GM12874 (cell line): ENCODE measurements around the gene NTRK3.

Experiments
- TF ChIP-seq, protein P1 (sequence below): IDR thresholded peaks from 2 replicates; pipeline ENCODE4 v1.5.1; 2011; ENCODE audit warnings: low read depth, mild to moderate bottlenecking, control low read depth, low read length, moderate library complexity; ENCODE audit not compliant: insufficient read depth

Gene NTRK3

GRCh38 chr15:88193415-88193814 lies 63.1 kb downstream of the NTRK3 start:
- TF ChIP-seq, protein P1, sequence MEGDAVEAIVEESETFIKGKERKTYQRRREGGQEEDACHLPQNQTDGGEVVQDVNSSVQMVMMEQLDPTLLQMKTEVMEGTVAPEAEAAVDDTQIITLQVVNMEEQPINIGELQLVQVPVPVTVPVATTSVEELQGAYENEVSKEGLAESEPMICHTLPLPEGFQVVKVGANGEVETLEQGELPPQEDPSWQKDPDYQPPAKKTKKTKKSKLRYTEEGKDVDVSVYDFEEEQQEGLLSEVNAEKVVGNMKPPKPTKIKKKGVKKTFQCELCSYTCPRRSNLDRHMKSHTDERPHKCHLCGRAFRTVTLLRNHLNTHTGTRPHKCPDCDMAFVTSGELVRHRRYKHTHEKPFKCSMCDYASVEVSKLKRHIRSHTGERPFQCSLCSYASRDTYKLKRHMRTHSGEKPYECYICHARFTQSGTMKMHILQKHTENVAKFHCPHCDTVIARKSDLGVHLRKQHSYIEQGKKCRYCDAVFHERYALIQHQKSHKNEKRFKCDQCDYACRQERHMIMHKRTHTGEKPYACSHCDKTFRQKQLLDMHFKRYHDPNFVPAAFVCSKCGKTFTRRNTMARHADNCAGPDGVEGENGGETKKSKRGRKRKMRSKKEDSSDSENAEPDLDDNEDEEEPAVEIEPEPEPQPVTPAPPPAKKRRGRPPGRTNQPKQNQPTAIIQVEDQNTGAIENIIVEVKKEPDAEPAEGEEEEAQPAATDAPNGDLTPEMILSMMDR, result no peak

DNA sequence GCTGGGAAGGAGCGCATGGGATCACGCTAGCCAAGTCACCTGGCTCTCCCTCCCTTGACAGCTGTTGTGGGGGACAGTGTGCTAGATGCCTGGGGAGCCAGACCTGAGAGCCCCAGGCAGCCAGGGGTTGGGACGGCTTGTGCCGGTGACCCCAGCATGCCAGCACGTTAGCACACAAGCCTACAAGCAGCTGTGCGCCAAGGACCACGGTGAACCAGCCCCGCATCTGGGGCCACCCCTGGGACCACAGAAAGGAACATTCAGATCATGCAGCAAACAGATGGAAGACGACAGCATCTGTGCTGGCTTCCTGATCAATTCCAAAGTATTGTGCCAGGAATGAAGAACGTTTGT lies 64.8 kb downstream of the NTRK3 start:
- TF ChIP-seq, protein P1, result no peak

DNA sequence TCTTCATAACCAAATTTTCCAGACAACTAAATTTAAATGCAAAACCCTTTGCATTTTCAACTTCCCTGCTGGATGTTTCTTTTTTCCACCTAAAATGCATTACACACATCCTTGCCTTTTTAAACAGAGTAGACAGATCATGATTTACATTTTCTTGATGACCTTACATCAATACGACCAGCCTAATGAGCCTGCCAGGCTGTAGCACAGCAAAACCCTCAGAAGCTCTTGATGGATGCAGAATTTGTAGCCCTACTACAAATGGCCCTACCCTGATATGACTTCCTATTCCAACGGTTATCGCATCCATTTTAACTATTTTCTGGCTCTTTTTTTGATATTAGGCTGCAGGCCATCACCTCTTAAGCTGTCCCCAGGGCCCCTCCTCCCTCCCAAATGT lies 66.3 kb downstream of the NTRK3 start:
- TF ChIP-seq, protein P1, result no peak

- TF ChIP-seq, protein P1, result no peak
Measured at GRCh38 chr15:88188300-88188699, 68.2 kb downstream of the NTRK3 start.

DNA sequence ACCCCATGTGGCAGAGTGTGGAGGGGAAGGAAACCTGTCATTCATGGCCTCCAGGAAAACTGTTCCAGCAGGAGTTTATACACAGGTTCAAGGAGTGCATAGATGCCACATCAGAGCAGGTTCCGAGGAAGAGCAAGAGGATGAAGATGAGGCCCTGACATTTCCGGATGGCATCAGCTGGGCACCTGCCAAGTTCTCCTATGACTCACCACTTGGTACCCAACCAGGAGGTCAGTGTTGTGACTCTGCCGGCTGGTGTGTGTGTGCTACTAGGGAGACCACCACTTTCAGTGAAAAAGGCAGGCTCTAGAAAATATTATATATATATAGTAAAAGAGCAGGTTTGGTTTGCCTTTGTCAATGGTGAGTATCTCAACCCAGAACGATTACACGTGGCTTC lies 69.3 kb downstream of the NTRK3 start:
- TF ChIP-seq, protein P1, result no peak

- TF ChIP-seq, protein P1, result no peak
Measured at GRCh38 chr15:88185584-88185983, 71.0 kb downstream of the NTRK3 start.

- TF ChIP-seq, protein P1, result no peak
Measured at GRCh38 chr15:88181613-88182012, 74.9 kb downstream of the NTRK3 start.

GRCh38 chr15:88179562-88179961 lies 77.0 kb downstream of the NTRK3 start:
- TF ChIP-seq, protein P1, result no peak
